Activated naive CD4-positive, alpha-beta T cell treated with anti-CD3 and anti-CD28 coated beads, Interleukin-2, amount 10 ng/mL, durations not matched to agents 5 hours and 36 hours (primary cell): ENCODE data around the gene GPR108. TPM values are rescaled to one million over a fixed set of nuclear protein-coding genes. Genes with fewer than 3 reads are reported as not detected.

Experiments used
- microRNA-seq: library from miRNA; unstranded; fragments of <30 nt; microRNA quantifications from one replicate; pipeline ENCODE4 v1.2.0, GENCODE V29; 2022; ENCODE audit warnings: borderline microRNAs expressed, borderline replicate concordance
- total RNA-seq, 2 experiments: library from RNA; stranded (reverse); gene quantifications; one replicate each; pipeline ENCODE4 v1.2.3, GENCODE V29; 2021

GPR108 gene
- total RNA-seq: 10 to 100 TPM; 78.4 TPM

GRCh38 chr19:6737284-6737872 lies at the start of gene GPR108:
TSS of gene GPR108 (minus strand) at chr19:6737580. CDS start at chr19:6737576, 4 bp downstream.

GRCh38 chr19:6772028-6772865 lies 34.9 kb upstream of the GPR108 start, which contains the start of gene VAV1:
TSS of gene VAV1 (plus strand) at chr19:6772708. CDS start at chr19:6772808, 100 bp downstream.

DNA sequence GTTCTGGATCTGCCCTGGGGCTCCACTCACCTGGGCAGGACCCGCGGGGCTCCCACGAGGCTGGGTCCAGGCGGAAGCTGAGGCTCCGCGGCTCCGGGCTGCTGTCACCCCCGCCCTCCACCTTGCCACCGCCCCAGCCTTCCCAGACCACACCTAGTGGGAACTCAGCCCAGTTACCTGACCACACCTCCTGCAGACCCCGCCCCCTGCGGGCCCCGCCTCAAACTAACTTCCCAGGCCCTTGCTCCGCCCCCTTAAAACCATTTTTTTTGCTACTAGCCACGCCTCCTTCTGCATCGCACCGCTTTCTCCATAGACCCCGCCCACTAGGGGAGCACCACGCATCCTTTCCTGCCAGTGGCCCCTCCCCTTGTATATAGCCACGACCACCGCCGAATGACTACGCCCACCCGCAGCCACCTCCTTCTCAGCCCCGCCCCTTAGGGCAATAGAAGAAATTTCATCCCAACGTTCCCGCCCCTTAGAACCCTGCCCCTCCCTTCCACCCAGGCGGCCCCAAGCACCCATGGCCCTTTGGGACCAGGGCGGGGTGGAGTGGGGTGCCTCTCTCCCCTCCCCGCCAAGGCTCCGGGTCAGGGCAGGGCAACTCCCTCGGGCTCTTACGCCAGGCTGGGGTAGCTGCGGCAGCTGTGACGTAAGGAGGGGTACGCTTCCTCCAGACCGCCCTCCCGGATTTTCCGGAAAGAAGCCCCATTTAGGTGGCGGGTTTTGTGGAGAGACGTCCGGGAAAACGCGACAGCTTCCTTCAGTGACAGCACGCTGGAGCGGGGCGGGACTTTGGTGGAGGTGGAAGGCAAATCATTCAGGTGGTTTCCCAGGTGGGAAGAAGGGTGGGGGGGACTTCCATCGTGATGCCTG lies 30.2 kb upstream of the GPR108 start, which contains the start of gene SH2D3A:
Gene SH2D3A, minus strand, starts transcription at position 79 of the 879 bp plus-strand sequence. CDS start 3,687 bp downstream, outside the sequence.

DNA sequence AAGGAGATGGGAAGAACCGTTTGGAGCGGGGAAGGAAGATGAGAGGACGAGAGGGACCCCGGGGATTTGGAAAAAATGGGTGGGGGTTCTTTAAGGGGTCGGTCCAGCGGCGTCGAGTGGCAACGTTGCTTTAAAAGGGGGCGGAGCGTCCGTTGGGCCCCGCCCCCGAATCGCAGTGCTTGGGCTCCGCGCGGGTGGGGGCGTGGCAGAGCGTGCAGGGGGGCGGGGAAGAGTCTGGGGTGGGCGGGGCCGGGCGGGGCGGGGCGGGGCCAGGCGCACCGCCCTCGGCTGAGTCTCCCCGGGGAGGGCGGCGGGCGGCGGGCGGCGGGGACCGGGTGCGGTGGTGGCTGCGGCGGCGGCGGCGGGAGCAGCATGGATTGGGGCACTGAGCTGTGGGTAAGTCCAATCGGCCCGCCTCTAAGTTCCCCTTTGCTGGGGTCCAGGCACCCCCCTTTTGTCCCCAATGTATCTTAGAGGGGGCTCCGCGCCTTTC lies 2.1 kb upstream of the GPR108 start, which contains the start of gene TRIP10:
Gene TRIP10, plus strand, starts transcription at position 291 of the 493 bp plus-strand sequence. Its CDS starts 82 bp downstream, at position 373.

DNA sequence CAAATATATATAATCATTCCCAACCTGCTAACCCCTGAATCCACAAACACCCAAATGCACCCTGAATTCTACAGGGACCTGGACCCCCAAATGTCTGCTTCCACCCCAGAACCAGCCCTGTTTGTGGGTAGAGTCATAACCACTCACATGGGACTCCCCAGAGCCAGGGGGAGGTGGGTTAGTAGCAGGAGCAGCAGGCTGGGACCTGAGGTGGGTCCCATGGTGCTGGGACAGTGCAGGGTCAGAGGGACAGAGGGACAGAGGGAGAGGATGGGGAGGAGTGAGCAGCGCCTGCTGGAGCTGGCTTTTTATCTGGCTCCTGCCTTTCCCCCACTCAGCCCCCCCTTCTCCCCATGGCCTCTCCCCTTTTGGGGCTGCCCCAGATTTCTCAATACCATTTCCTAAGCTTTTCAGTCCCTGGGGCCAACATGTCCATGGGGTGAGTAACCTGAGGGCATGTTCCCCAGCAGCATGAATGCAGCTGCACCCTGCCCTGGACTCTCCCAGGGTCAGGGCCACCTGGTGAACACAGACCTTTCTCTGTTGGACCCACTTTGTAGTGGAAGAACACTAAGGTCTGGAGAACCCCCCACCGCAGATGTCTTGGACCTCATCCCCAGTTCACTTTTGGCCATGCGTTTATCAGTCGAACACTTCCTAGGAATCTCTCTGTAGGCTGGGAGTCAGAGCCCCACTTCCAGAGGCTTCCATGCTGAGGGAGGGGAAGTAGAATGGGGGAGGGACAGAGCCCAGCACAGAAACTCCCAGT lies 16.8 kb downstream of the GPR108 start, which contains the start of gene C3:
Gene C3, minus strand, starts transcription at position 282 of the 769 bp plus-strand sequence. Its CDS starts 61 bp downstream, at position 221.

Small RNAs within 50 kb of the gene (microRNA-seq; reads per million reads assigned to microRNA genes)
- not detected for gene MIR6791

Other genes with a start within 250 kb of the GPR108 start
- gene TUBB4A, start 235.3 kb downstream of the GPR108 start, total RNA-seq: 1 to 10 TPM; 2.1 to 2.8 TPM
- gene TNFSF9, start 206.6 kb downstream of the GPR108 start, total RNA-seq: under 1 TPM; 0.71 to 0.77 TPM
- 1 to 10 TPM; 6.7 to 6.8 TPM for gene CD70, start 146.4 kb downstream of the GPR108 start, total RNA-seq
- gene TNFSF14, start 67.4 kb downstream of the GPR108 start, total RNA-seq: 10 to 100 TPM; 11.8 to 13.5 TPM
- not detected for gene C3, start 16.9 kb downstream of the GPR108 start, total RNA-seq
- gene TRIP10, start 2.1 kb upstream of the GPR108 start, total RNA-seq: 10 to 100 TPM; 10.3 to 11.1 TPM
- gene SH2D3A, start 29.9 kb upstream of the GPR108 start, total RNA-seq: 10 to 100 TPM; 43.8 to 43.9 TPM
- 100 to 1,000 TPM; 114 to 125 TPM for gene VAV1, start 35.1 kb upstream of the GPR108 start, total RNA-seq
- 1 to 10 TPM; 1.6 to 1.9 TPM for gene ADGRE1, start 150.0 kb upstream of the GPR108 start, total RNA-seq